Keratinocyte (primary cell): ENCODE measurements around the gene SPECC1. TPM values are rescaled to one million over a fixed set of nuclear protein-coding genes. Genes with fewer than 3 reads are reported as not detected.

ENCODE experiments used
- DNase-seq: peaks from one replicate; pipeline ENCODE4 v3.0.0-alpha.2; 2011; ENCODE audit warnings: low read depth, missing footprints, low spot score
- FAIRE-seq: peaks from 2 replicates; lab custom pipeline; 2011; peaks lifted over from hg19 to GRCh38; lab: Jason Lieb, UNC
- H2AFZ ChIP-seq: 2 replicates; pipeline ENCODE4 v1.6.0; 2012; ENCODE audit warnings: low read length, control low read depth, inconsistent platforms; ENCODE audit not compliant: control insufficient read depth
- H3K27ac ChIP-seq: 2 replicates; pipeline ENCODE4 v1.5.1; 2011; ENCODE audit warnings: low read length; ENCODE audit not compliant: control insufficient read depth, insufficient read depth
- H3K27me3 ChIP-seq: 3 replicates; pipeline ENCODE4 v1.6.0; 2011; ENCODE audit warnings: low read length; ENCODE audit not compliant: control insufficient read depth, insufficient read depth; ENCODE audit errors: extremely low read depth
- H3K36me3 ChIP-seq, 2 experiments: 2 replicates in 1 of 2; 3 replicates in 1 of 2; pipeline ENCODE4 v1.5.1; 2011; ENCODE audit warnings: low read length in 2 of 2, mild to moderate bottlenecking in 1 of 2; ENCODE audit not compliant: control insufficient read depth in 2 of 2, insufficient read depth in 2 of 2; ENCODE audit errors: extremely low read depth in 1 of 2
- H3K4me1 ChIP-seq: 3 replicates; pipeline ENCODE4 v1.5.1; 2011; ENCODE audit warnings: low read length; ENCODE audit not compliant: control insufficient read depth, insufficient read depth; ENCODE audit errors: extremely low read depth
- H3K4me2 ChIP-seq: 3 replicates; pipeline ENCODE4 v1.6.0; 2011; ENCODE audit warnings: low read depth, low read length; ENCODE audit not compliant: control insufficient read depth, insufficient read depth; ENCODE audit errors: extremely low read depth
- H3K4me3 ChIP-seq, 3 experiments: fragments of 200-600 bp in 1 of 3; sonication (generic) in 1 of 3; 2 replicates in 2 of 3; 3 replicates in 1 of 3; pipeline ENCODE4 v1.5.1; 2011 to 2016; ENCODE audit warnings: low read length in 3 of 3, mild to moderate bottlenecking in 3 of 3, control low read depth in 2 of 3, inconsistent platforms in 1 of 3, low read depth in 1 of 3, mixed read lengths in 1 of 3, mixed run types in 1 of 3, moderate library complexity in 1 of 3; ENCODE audit not compliant: control insufficient read depth in 2 of 3, insufficient read depth in 2 of 3; ENCODE audit errors: extremely low read depth in 1 of 3
- H3K79me2 ChIP-seq: 2 replicates; pipeline ENCODE4 v1.6.0; 2012; ENCODE audit warnings: low read length; ENCODE audit not compliant: control insufficient read depth, insufficient read depth
- H3K9ac ChIP-seq: 3 replicates; pipeline ENCODE4 v1.6.0; 2011; ENCODE audit warnings: low read length; ENCODE audit not compliant: control insufficient read depth, insufficient read depth; ENCODE audit errors: extremely low read depth
- H3K9me1 ChIP-seq: 3 replicates; pipeline ENCODE4 v1.6.0; 2011; ENCODE audit warnings: low read length; ENCODE audit not compliant: control insufficient read depth, insufficient read depth; ENCODE audit errors: extremely low read depth
- H3K9me3 ChIP-seq: 2 replicates; pipeline ENCODE4 v1.5.1; 2012; ENCODE audit warnings: low read depth, low read length; ENCODE audit not compliant: control insufficient read depth
- H4K20me1 ChIP-seq: 3 replicates; pipeline ENCODE4 v1.6.0; 2011; ENCODE audit warnings: low read length; ENCODE audit not compliant: control insufficient read depth, insufficient read depth; ENCODE audit errors: extremely low read depth
- CTCF ChIP-seq, 3 experiments: IDR thresholded peaks in 1 of 3; conservative IDR thresholded peaks in 1 of 3; optimal IDR thresholded peaks in 1 of 3; 2 replicates in 2 of 3; 3 replicates in 1 of 3; pipeline versions ENCODE3 to v1.5.1; 2011; ENCODE audit warnings: low read length in 3 of 3, mild to moderate bottlenecking in 3 of 3, moderate library complexity in 2 of 3, control low read depth in 1 of 3, inconsistent platforms in 1 of 3; ENCODE audit not compliant: insufficient read depth in 2 of 3; ENCODE audit errors: extremely low read depth in 1 of 3
- EZH2 ChIP-seq: IDR thresholded peaks from one replicate; pipeline ENCODE4 v1.6.1; 2012; ENCODE audit warnings: inconsistent platforms, mild to moderate bottlenecking, low read length, moderate library complexity
- dilution Hi-C: fragments of 300-500 bp; cut with MboI; formaldehyde crosslinking; loops from one replicate; pipeline ENCODE4 v1.7.0; 2020; ENCODE audit warnings: low sequenced_read_pairs; ENCODE audit not compliant: extremely low pct_ligation_motif_present
- polyA plus RNA-seq, 5 experiments: library from polyadenylated mRNA; depleted of rRNA in 3 of 5; stranded (reverse) in 3 of 5; stranded (forward) in 1 of 5; unstranded in 1 of 5; fragments of >200 nt; gene quantifications; 1 replicate in 1 of 5; 2 replicates in 3 of 5; 3 replicates in 1 of 5; pipeline versions ENCODE4 v1.2.1 to v1.2.3, GENCODE V29; 2011 to 2012; ENCODE audit warnings: missing spikeins in 2 of 5, low read depth in 1 of 5, low replicate concordance in 1 of 5

Gene SPECC1
- polyA plus RNA-seq, 1 donor (not counting 4 experiments of a cell fraction or from before 2014, with no cell fraction given), result 20.9 TPM

GRCh38 chr17:19996086-19996485, 13.1 kb upstream of the SPECC1 start:
- dilution Hi-C loops, result no loop called here
- Histone ChIP-seq H2AFZ (no peak overlapping the region), H3K9me1 (no peaks in the 10 kb centered on the region), H4K20me1 (no peaks in the 10 kb centered on the region), H3K27ac (no peak overlapping the region), H3K4me3 (no peak overlapping the region), H3K4me1 (no peaks in the 10 kb centered on the region), H3K79me2 (no peaks in the 10 kb centered on the region), H3K27me3 (no peaks in the 10 kb centered on the region), H3K9ac (no peak overlapping the region), H3K36me3 (no peaks in the 10 kb centered on the region), H3K4me2 (no peak overlapping the region), H3K9me3 (no peaks in the 10 kb centered on the region)
- DNase-seq, result no peak
- no peak for TF ChIP-seq CTCF (optimal IDR thresholded peaks at IDR 0.05 in 1 of 3, IDR thresholded peaks at IDR 0.05 in 1 of 3, conservative IDR thresholded peaks at IDR 0.05 in 1 of 3; ENCODE audit: extremely low read depth in 1 of 3, insufficient read depth in 2 of 3, low read length in 3 of 3)
- no peak for TF ChIP-seq EZH2
- FAIRE-seq, result no peak

- Histone ChIP-seq H3K4me3 (no peak overlapping the region), H3K36me3 (no peaks in the 10 kb centered on the region), H3K4me2 (no peak overlapping the region), H4K20me1 (no peaks in the 10 kb centered on the region), H3K9me1 (no peaks in the 10 kb centered on the region), H3K79me2 (no peaks in the 10 kb centered on the region), H3K4me1 (no peaks in the 10 kb centered on the region), H3K27me3 (no peaks in the 10 kb centered on the region), H3K9ac (no peak overlapping the region), H2AFZ (no peak overlapping the region), H3K9me3 (no peaks in the 10 kb centered on the region), H3K27ac (no peak overlapping the region)
- FAIRE-seq (no peak), DNase-seq (no peak)
- TF ChIP-seq EZH2 (no peak), CTCF (optimal IDR thresholded peaks at IDR 0.05 in 1 of 3, IDR thresholded peaks at IDR 0.05 in 1 of 3, conservative IDR thresholded peaks at IDR 0.05 in 1 of 3; ENCODE audit: extremely low read depth in 1 of 3, insufficient read depth in 2 of 3, low read length in 3 of 3) (no peak)
- dilution Hi-C loops, result no loop called here
Observed at GRCh38 chr17:19996502-19996901, 12.7 kb upstream of the SPECC1 start.
